Activated CD4-positive, alpha-beta T cell treated with anti-CD3 and anti-CD28 coated beads for 36 hours (primary cell): ENCODE data around the gene SCTR. TPM values are rescaled to one million over a fixed set of nuclear protein-coding genes. Genes with fewer than 3 reads are reported as not detected.

Source experiments
- ATAC-seq: fragments of 200-7000 bp; cut with Tn5 transposase; one replicate; pipeline ENCODE4 v1.10.0; 2021; ENCODE audit warnings: mild to moderate bottlenecking, moderate library complexity
- CTCF ChIA-PET: fragments of 350-600 bp; sonication (Branson Sonifier 250); formaldehyde crosslinking; loops from one replicate; lab custom pipeline; 2021; ENCODE audit warnings: antibody characterized with exemption; lab: Charles Lee
- POLR2A ChIA-PET: fragments of 350-600 bp; sonication (Branson Sonifier 250); formaldehyde crosslinking; loops from one replicate; lab custom pipeline; 2021; ENCODE audit warnings: antibody characterized with exemption, inconsistent platforms; lab: Charles Lee
- DNase-seq: peaks from one replicate; pipeline ENCODE4 v3.0.0-alpha.2; 2020
- H3K27ac Mint-ChIP-seq: one replicate; pipeline ENCODE4 v1.8.0; 2021; ENCODE audit warnings: mixed read lengths
- H3K27me3 Mint-ChIP-seq: one replicate; pipeline ENCODE4 v1.8.0; 2021; ENCODE audit warnings: mixed read lengths
- H3K36me3 Mint-ChIP-seq: one replicate; pipeline ENCODE4 v1.8.0; 2021; ENCODE audit warnings: low read depth, mixed read lengths
- H3K4me1 Mint-ChIP-seq: one replicate; pipeline ENCODE4 v1.8.0; 2021; ENCODE audit warnings: mixed read lengths
- H3K4me3 Mint-ChIP-seq: one replicate; pipeline ENCODE4 v1.8.0; 2021; ENCODE audit warnings: mild to moderate bottlenecking, moderate library complexity, mixed read lengths
- H3K9me3 Mint-ChIP-seq: one replicate; pipeline ENCODE4 v1.8.0; 2021; ENCODE audit warnings: low read depth, mixed read lengths
- intact Hi-C, 2 experiments: fragments of 100-400 bp; cut with DNase I in 1 of 2; cut with micrococcal nuclease in 1 of 2; formaldehyde crosslinking; loops; one replicate each; pipeline versions ENCODE4 v1.14.2 to v1.15.1; 2022 to 2024; cut with DNase I, micrococcal nuclease
- total RNA-seq, 2 experiments: library from RNA; stranded (reverse); gene quantifications; one replicate each; pipeline ENCODE4 v1.2.3, GENCODE V29; 2021

SCTR gene
- total RNA-seq: not detected

- peaks cover 33% of the 10 kb centered on the region for H3K27me3 Mint-ChIP-seq
- no peaks in the 10 kb centered on the region for H3K9me3 Mint-ChIP-seq
Observed at GRCh38 chr2:119523952-119524694, at the start of gene SCTR. SCTR (minus strand) TSS chr2:119524483; CDS start chr2:119524226, 257 bp downstream.

GRCh38 chr2:119567292-119567691 is 43.0 kb upstream of the SCTR start:
- intact Hi-C loops: no loop called here
- H3K27me3 Mint-ChIP-seq: peaks cover 11% of the 10 kb centered on the region
- no peaks in the 10 kb centered on the region for H3K4me1 Mint-ChIP-seq
- H3K9me3 Mint-ChIP-seq: no peaks in the 10 kb centered on the region
- POLR2A ChIA-PET: no interaction called here
- no peak overlapping the region for H3K4me3 Mint-ChIP-seq
- H3K36me3 Mint-ChIP-seq: peaks cover 4% of the 10 kb centered on the region
- ATAC-seq (no peak), DNase-seq (no peak)
- no peak overlapping the region for H3K27ac Mint-ChIP-seq
- CTCF ChIA-PET: no interaction called here

More at GRCh38 chr2:119523952-119524694, at the start of gene SCTR:
- DNase-seq (peak; percentile 6), ATAC-seq (no peak)
- Mint-ChIP-seq H3K4me1 (no peaks in the 10 kb centered on the region), H3K27ac (no peak within 1 kb of the TSS), H3K4me3 (no peak within 1 kb of the TSS), H3K36me3 (no peaks in the 10 kb centered on the region)
- ChIA-PET POLR2A (interaction anchor here (0.5 kb wide), 1 partner anchor 241 kb away, joined by 3 read pairs; no protein-coding TSS in a partner anchor), CTCF (interaction anchor here (0.7 kb wide), 1 partner anchor 115 kb away, joined by 3 read pairs; no protein-coding TSS in a partner anchor)
- intact Hi-C loops: no loop called here

GRCh38 chr2:119565481-119565880 is 41.2 kb upstream of the SCTR start:
- no peaks in the 10 kb centered on the region for H3K9me3 Mint-ChIP-seq
- H3K4me1 Mint-ChIP-seq: no peaks in the 10 kb centered on the region
- intact Hi-C loops: no loop called here
- DNase-seq (no peak), ATAC-seq (no peak)
- H3K36me3 Mint-ChIP-seq: peaks cover 4% of the 10 kb centered on the region
- no peak overlapping the region for H3K27ac Mint-ChIP-seq
- ChIA-PET CTCF (interaction anchor here (0.5 to 0.7 kb wide), 2 partner anchors 112 to 214 kb away, joined by 3 read pairs; no protein-coding TSS in a partner anchor), POLR2A (no interaction called here)
- no peak overlapping the region for H3K4me3 Mint-ChIP-seq
- peaks cover 11% of the 10 kb centered on the region for H3K27me3 Mint-ChIP-seq

GRCh38 chr2:119553687-119554344 is 29.5 kb upstream of the SCTR start:
- Mint-ChIP-seq H3K27ac (no peak overlapping the region), H3K27me3 (peaks cover 10% of the 10 kb centered on the region), H3K9me3 (no peaks in the 10 kb centered on the region), H3K4me1 (no peaks in the 10 kb centered on the region), H3K4me3 (no peak overlapping the region), H3K36me3 (no peaks in the 10 kb centered on the region)
- POLR2A ChIA-PET: no interaction called here
- ATAC-seq (no peak), DNase-seq (no peak)
- CTCF ChIA-PET: no interaction called here
- intact Hi-C loops: no loop called here

GRCh38 chr2:119552902-119553301 is 28.6 kb upstream of the SCTR start:
- CTCF ChIA-PET: no interaction called here
- intact Hi-C loops: no loop called here

GRCh38 chr2:119550856-119551255 is 26.6 kb upstream of the SCTR start:
- Mint-ChIP-seq H3K4me1 (no peaks in the 10 kb centered on the region), H3K27me3 (peaks cover 17% of the 10 kb centered on the region), H3K36me3 (no peaks in the 10 kb centered on the region), H3K9me3 (no peaks in the 10 kb centered on the region), H3K4me3 (no peak overlapping the region), H3K27ac (no peak overlapping the region)
- ATAC-seq (no peak), DNase-seq (no peak)
- intact Hi-C loops: no loop called here
- POLR2A ChIA-PET: no interaction called here
- CTCF ChIA-PET: interaction anchor here (0.5 to 1.0 kb wide), 2 partner anchors 10 to 944 kb away, joined by 3 to 4 read pairs; no protein-coding TSS in a partner anchor

More at GRCh38 chr2:119552902-119553301, 28.6 kb upstream of the SCTR start:
- POLR2A ChIA-PET: no interaction called here
- Mint-ChIP-seq H3K27me3 (peaks cover 10% of the 10 kb centered on the region), H3K27ac (no peak overlapping the region), H3K4me3 (no peak overlapping the region), H3K36me3 (no peaks in the 10 kb centered on the region), H3K9me3 (no peaks in the 10 kb centered on the region), H3K4me1 (no peaks in the 10 kb centered on the region)
- no peak for ATAC-seq
- no peak for DNase-seq

- intact Hi-C loops: no loop called here
- Mint-ChIP-seq H3K9me3 (no peaks in the 10 kb centered on the region), H3K27ac (no peak overlapping the region), H3K36me3 (no peaks in the 10 kb centered on the region), H3K4me1 (no peaks in the 10 kb centered on the region), H3K4me3 (no peak overlapping the region), H3K27me3 (peaks cover 20% of the 10 kb centered on the region)
- CTCF ChIA-PET: no interaction called here
- ATAC-seq (no peak), DNase-seq (no peak)
- POLR2A ChIA-PET: no interaction called here
Observed at GRCh38 chr2:119550346-119550745, 26.1 kb upstream of the SCTR start.

- CTCF ChIA-PET: interaction anchor here (0.6 kb wide), 1 partner anchor 17 kb away, joined by 9 read pairs; no protein-coding TSS in a partner anchor
- H3K4me3 Mint-ChIP-seq: no peak overlapping the region
- no peak for DNase-seq
- intact Hi-C loops: no loop called here
- H3K9me3 Mint-ChIP-seq: no peaks in the 10 kb centered on the region
- no peaks in the 10 kb centered on the region for H3K36me3 Mint-ChIP-seq
- POLR2A ChIA-PET: no interaction called here
- H3K4me1 Mint-ChIP-seq: no peaks in the 10 kb centered on the region
- no peak overlapping the region for H3K27ac Mint-ChIP-seq
- H3K27me3 Mint-ChIP-seq: peaks cover 27% of the 10 kb centered on the region
- ATAC-seq: no peak
Observed at GRCh38 chr2:119549241-119549640, 25.0 kb upstream of the SCTR start.

GRCh38 chr2:119548516-119549120 is 24.3 kb upstream of the SCTR start:
- POLR2A ChIA-PET: no interaction called here
- no peak overlapping the region for H3K4me3 Mint-ChIP-seq
- peaks cover 31% of the 10 kb centered on the region for H3K27me3 Mint-ChIP-seq

GRCh38 chr2:119546447-119546767 is 22.1 kb upstream of the SCTR start:
- no peaks in the 10 kb centered on the region for H3K9me3 Mint-ChIP-seq
- peaks cover 35% of the 10 kb centered on the region for H3K27me3 Mint-ChIP-seq
- DNase-seq: no peak
- no peak overlapping the region for H3K4me3 Mint-ChIP-seq
- peaks cover 4% of the 10 kb centered on the region for H3K4me1 Mint-ChIP-seq
- ChIA-PET POLR2A (no interaction called here), CTCF (interaction anchor here (0.6 kb wide), 1 partner anchor 114 kb away, joined by 3 read pairs; no protein-coding TSS in a partner anchor)
- ATAC-seq: no peak
- no peaks in the 10 kb centered on the region for H3K36me3 Mint-ChIP-seq
- H3K27ac Mint-ChIP-seq: no peak overlapping the region
- intact Hi-C loops: no loop called here

More at GRCh38 chr2:119548516-119549120, 24.3 kb upstream of the SCTR start:
- H3K27ac Mint-ChIP-seq: no peak overlapping the region
- CTCF ChIA-PET: interaction anchor here (0.6 kb wide), 1 partner anchor 624 kb away, joined by 3 read pairs; no protein-coding TSS in a partner anchor
- peaks cover 4% of the 10 kb centered on the region for H3K4me1 Mint-ChIP-seq
- DNase-seq (no peak), ATAC-seq (no peak)
- H3K9me3 Mint-ChIP-seq: no peaks in the 10 kb centered on the region
- H3K36me3 Mint-ChIP-seq: no peaks in the 10 kb centered on the region
- intact Hi-C loops: no loop called here

- Mint-ChIP-seq H3K4me3 (no peak overlapping the region), H3K27ac (no peak overlapping the region), H3K36me3 (no peaks in the 10 kb centered on the region), H3K9me3 (no peaks in the 10 kb centered on the region), H3K27me3 (peaks cover 36% of the 10 kb centered on the region), H3K4me1 (peaks cover 4% of the 10 kb centered on the region)
- intact Hi-C loops: no loop called here
- ChIA-PET POLR2A (no interaction called here), CTCF (no interaction called here)
- DNase-seq (no peak), ATAC-seq (no peak)
Observed at GRCh38 chr2:119545754-119546446, 21.6 kb upstream of the SCTR start.
